GM21360 (cell line): ENCODE results near the gene ATP1B4.
A peak's percentile ranks its signal among the peaks of the same experiment; 100 is the strongest.

Experiments
- ATAC-seq: cut with Tn5 transposase; IDR thresholded peaks from one replicate; pipeline ENCODE4 v1.9.1; 2021; ENCODE audit warnings: mild to moderate bottlenecking, moderate library complexity; ENCODE audit not compliant: unreplicated experiment

The ATP1B4 gene

GRCh38 chrX:120372667-120373370, 10.9 kb downstream of the ATP1B4 start:
- no peak for ATAC-seq

GRCh38 chrX:120377179-120377578, 15.3 kb downstream of the ATP1B4 start:
- ATAC-seq: no peak

GRCh38 chrX:120377715-120378114, 15.8 kb downstream of the ATP1B4 start:
- no peak for ATAC-seq

- ATAC-seq: no peak
Measured at GRCh38 chrX:120378570-120378969, 16.7 kb downstream of the ATP1B4 start.

- no peak for ATAC-seq
Measured at GRCh38 chrX:120379937-120380681, 18.2 kb downstream of the ATP1B4 start.

- no peak for ATAC-seq
Measured at GRCh38 chrX:120380699-120381098, 18.8 kb downstream of the ATP1B4 start.

- no peak for ATAC-seq
Measured at GRCh38 chrX:120401301-120401700, 39.4 kb downstream of the ATP1B4 start.

GRCh38 chrX:120402369-120402768, 40.5 kb downstream of the ATP1B4 start:
- ATAC-seq: no peak

DNA sequence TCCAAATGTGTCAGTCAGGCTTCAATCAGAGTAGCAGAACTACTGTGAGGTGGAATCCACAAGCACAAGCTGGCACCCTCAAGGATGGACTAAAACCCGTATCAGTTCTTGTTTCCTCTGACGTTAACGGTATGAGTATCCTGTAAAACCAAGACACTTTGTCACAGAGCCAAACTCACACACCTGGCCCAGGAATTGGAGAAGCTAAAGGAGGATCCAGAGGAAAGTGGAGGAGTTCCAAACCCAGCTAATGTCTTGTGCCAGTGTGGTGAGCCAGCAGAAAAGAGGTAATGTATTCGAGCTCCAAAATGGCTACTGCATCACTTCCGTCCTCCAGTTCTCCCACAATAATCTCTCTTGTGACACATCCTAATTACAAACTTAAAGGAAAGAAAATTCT, 44.7 kb downstream of the ATP1B4 start:
- ATAC-seq: no peak

- ATAC-seq: no peak
Measured at GRCh38 chrX:120408168-120408567, 46.3 kb downstream of the ATP1B4 start.

GRCh38 chrX:120419463-120419862, 57.6 kb downstream of the ATP1B4 start:
- peak; percentile 48 for ATAC-seq

GRCh38 chrX:120426599-120426998, 64.7 kb downstream of the ATP1B4 start:
- no peak for ATAC-seq

DNA sequence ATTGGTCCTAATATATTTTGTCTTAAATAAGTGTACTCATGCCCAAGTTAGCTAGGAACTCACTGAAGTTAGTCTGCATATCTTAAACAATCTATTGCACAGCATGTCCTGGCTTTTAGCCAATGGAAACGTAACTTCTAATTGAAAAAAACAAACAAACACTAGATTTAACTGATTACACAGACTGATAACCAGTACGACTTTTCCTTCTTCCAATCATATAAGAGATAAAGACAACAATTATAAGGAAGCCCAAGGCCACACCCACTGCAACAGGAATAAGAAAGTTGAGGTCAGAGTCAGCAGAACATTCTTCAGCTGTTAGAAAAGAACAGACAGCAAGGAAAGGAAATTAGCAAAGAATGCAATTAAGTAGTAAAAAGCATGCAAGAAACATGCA, 66.4 kb downstream of the ATP1B4 start:
- no peak for ATAC-seq

- no peak for ATAC-seq
Measured at GRCh38 chrX:120429776-120430540, 68.1 kb downstream of the ATP1B4 start.
